ENCODE measurements around the gene PPP3CA.

Gene PPP3CA

DNA sequence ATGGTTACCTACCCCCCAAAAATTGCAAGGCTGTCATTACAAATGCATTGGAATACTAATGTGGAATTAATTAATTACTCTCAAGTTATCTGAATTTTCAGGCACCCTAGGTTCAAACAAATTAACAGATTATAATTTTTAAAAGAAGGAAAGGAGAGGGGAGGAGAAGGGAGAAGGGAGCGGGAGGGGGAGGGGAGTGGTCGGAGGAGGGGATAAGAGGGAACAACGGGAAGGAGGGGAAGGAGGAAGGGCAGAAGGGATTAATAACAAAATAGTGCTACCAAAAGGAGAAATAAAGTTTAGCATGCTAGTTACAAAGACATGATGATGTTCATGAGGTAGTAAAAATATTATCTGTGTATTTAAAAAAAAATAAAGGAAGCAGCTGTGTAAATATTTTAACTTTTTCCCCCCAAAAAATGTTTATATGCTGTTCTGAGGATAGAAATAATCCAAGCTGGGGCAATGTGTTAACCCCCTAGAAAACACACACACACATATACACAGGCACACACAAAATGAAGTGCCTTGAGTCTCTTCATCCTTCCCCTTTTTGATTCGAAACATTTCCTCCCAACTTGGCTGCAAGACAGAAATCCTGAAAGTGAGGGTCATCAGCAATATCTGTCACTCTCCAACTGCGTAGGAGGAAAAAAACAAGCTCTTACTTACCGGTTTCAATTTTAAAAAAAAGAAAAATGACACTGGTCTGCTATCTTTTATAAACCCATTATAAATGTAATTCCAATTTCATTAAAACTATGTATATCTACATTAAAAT lies 58.8 kb downstream of the PPP3CA start:
- DNase-seq, result no peak

DNA sequence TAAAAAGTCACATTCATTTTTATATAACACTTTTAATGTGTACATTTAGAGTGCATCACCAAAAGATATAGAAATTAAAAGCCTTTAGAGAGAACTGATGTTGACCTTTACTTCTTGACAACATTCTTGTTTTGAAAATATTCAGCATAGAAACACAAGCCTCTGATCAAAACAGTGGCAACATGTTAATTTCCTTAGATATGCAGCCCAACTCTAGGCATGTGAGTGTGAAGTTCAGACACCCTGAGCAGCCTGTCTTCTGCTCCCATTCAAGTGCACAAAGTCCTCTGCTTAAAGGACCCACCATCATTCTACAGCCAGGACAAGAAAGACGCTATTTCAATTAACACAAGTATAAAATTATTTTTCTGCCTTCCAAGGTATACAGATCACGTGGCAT lies 60.0 kb downstream of the PPP3CA start:
- DNase-seq, result no peak

DNA sequence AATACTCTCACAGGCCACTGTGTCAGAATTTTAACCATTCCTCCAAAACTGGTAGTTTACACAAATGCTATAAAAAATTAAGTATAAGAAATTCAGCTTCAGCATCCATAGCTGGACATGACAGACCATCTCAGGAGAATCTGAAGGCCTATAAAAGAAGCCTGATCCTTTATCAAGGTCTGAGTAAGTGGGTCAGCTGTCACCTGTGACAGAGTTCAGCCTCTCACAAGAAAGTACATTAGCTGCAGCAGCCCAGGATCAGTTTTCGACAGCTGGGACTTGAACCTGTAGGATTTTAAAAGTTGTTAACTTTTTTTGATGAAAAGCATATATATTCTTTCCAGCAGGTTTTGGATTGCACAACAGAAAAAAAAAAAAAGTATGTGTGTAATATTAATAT lies 60.7 kb downstream of the PPP3CA start:
- no peak for DNase-seq

DNA sequence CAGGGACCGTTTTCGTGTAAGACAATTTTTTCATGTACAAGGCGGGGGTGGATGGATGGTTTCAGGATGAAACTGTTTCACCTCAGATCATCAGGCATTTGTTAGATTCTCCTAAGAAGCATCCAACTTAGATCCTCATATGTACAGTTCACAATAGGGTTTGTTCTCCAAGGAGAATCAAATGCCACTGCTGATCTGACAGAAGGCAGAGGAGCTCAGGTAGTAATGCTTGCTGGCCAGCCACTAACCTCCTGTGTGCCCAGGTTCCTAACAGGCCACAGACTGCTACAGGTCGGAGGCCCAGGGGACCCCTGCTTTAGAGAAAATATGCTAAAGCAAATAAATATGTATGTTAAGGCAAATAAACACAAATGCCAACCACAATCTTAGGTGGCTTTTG lies 61.3 kb downstream of the PPP3CA start:
- no peak for DNase-seq

DNA sequence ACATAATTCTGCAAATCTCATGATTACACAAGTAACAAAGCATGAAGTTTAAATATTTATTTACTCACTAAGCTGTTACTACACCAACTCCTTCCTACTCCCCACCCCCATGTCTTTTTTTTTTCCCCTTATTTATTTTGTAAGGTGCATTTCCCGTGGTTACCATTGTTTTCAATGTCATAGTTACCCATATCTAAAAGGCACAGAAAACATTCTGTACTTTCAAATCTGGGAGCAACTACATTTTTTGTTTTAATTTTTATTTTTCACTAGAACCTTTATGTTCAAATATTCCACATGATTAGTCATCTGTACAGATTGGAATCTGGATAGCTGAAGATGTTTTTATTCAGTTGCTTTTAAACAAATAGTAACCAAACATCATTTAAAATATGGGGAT lies 62.8 kb downstream of the PPP3CA start:
- no peak for DNase-seq

DNA sequence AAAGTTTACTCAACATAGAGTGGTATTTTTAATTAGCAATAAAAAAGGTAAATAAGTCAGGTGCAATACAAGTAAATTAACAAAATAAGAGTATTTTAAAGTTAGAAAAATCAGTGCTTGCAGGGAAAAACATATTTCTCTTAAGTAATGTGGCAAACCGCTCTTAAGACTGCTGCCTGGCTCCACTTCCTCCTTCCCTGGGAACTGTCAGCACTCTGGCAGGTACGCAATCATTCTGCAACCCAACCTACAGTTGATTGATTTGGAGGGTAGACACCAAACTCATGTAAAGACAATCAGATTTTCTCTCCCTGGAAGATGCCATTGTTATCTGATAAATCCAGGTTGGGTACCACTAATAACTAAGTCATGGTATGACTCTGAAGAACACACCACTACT lies 63.9 kb downstream of the PPP3CA start:
- no peak for DNase-seq

DNA sequence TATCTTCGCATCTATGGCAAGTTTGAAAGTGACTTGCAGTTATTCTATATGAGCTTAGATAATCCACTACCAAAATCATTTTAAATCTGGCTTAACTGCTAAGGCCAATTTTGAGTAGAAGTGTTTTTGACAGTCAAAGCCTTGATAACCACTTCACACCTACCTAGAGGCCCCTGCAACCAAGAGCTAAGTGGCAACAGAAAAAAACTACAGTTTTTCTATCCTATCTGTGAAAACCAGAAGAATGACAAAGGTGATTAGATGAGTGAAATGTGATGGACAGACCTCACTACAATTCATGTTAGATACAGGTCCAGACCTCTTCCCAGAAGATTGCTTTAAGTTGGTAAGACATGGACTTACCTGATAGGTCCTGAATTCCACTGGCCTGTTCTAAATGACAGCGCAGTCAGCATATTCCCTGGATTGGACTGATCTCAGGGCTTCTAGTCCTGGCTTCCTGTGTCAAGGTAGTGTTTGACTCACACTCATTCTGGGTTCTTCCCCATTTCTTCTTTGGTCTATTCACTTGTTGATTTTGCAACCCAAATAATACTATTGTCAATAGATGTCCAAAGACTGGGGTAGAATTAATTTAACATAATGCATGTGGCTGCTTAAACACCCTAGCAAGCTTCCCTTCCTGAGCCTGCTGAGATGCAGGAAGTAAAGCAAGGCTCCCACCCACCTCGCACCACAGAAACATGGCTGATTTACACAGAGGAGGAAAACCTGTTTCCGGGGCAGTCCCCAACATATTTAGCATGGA lies 65.1 kb downstream of the PPP3CA start:
- DNase-seq, result no peak

DNA sequence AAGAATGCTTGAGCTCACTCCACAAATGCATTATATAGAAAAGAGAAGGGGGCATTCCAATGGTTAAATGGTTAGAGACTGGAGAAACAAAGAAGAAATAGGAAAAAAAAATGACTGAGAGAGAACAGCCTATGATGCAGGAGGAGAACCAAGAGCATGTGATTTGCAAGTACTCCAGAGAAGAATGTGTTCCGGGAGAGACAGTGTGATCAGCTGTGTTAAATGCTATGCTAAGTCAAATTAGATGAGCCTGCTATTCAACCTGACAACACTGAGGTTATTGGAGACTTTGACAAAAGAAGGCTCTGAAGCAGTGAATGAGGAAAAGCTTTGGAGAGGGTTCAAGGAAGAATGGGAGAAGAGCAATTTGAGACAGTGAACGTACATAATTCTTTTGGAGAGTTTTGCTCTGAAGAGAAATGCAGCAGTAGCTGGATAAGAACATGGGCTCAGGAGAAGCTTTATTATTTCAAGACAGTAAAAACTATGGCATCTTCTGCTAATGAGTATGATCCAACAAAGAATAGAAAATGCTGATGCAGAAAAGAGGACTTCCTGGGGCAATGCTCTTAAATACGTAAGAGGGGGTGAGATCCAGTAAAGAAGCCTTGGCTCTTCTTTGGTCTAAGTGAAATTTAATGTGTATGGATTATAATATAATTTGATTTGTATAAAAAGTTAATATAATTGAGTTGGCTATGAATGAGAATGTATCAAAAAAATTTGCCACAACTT lies 66.3 kb downstream of the PPP3CA start:
- DNase-seq, result no peak

DNA sequence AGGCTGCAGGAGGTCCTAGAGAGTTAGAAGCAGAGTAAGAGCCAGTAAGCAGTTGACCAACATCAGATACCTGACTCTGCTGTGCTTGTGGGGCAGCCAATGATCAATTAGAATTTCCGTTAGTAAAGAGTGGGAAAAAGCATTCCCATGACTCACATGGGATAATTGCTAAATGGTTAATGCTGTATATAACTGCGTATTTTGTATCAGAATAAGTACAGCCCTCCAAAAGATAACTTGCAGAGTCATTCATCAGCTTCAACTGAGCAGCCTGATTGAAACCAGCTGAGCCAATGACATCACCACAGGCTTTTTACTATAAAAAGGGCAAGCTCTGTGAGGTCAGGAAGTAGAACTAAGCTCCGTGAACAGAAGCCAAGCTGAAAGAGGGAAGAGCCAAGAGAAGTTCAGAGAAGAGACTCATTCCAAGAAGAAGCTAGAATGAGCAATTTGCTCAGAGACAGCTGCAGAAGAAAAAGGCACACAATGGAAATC lies 67.9 kb downstream of the PPP3CA start:
- peak in 2 of 56 donors; percentile 2 to 10 for DNase-seq

DNA sequence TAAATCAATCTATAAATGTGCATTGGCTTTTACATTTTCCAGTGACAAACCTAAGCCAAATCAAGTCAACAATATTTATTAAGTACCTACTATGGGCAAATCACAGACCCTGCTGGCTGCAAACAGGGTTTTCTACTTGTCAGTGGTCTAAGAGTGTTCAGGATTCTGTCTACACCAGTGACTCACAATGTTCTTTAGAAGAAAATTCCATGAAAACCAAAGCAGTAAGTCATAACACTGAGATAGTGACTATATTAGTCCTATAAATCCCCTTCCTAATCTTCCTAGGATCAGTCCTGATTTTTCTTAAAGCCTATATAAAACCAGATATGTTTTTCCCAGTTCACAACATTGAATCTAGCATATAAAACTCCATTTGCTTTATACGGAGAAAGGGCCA lies 69.7 kb downstream of the PPP3CA start:
- no peak for DNase-seq

DNA sequence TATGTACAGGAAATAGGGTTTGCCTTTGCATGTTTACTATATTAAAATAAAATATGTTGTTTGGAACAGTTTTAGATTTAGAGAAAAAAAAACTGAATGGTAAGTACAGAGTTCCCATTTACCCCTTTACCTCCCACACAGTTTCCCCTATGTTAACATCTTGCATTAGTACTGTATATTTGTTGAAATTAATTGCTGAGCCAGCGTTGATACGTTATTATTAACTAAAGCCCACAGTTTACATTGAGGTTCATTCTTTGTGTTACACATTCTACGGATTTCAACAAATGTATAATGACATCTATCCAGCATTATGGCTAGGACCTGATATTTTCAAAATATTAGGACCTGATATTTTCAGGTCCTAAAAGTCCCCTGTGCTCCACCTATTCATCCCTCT lies 70.7 kb downstream of the PPP3CA start:
- DNase-seq, result no peak

DNA sequence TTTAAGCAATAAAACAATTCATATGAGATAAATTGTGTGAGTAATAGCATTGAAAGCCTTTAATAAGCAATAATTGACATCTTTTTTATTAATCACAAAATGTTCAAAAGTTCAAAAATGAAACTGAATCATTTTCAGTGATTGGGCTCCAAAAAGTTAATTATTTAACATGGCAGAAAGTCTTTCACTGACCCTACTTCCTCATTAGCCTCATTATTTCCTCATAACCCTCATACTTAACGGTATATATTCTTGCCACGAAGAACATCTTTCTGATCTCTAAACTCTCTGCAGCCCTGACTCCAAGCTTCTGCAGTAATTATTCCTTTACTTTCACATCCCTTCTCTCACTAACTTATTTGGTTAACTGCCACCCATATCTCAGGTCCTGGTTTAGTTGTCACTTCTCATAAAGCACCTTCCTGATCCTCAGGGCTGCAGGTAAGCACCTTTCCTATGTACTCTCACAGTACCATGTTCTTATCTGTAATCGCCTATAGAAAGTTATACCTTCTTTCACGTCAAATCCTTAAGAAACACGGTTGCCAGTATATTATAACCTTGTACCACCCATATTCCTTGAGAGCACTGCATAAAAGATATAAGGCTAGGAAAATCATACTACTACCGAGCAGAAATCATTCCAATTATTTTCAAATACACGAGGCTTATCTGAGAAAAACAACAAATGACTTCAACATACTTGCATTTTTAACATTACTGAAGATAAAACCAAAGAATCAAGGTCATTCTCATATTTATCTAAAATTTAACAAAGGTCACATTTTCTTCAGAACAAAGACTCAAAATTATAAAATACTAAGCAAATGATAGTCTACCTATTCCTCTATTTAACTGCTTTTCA lies 72.2 kb downstream of the PPP3CA start:
- DNase-seq, result no peak

DNA sequence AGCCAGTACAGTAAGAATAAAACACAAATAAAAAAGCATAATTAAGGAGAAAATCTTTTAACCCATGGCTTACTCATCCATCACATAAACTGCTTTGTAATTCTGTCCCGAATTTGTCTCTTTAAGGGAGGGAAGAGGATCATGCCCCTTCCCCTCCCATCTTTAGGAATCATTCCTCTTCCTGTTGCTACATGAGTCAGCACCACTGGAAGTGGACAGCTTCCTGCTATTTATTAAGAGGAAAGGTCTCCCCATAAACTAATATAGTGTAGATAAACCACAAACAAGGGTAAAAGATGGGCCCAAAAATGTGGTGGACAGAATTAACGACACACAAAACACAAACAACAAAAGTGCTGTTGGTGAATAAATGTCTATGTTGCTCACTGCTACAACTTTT lies 75.8 kb downstream of the PPP3CA start:
- no peak for DNase-seq

DNA sequence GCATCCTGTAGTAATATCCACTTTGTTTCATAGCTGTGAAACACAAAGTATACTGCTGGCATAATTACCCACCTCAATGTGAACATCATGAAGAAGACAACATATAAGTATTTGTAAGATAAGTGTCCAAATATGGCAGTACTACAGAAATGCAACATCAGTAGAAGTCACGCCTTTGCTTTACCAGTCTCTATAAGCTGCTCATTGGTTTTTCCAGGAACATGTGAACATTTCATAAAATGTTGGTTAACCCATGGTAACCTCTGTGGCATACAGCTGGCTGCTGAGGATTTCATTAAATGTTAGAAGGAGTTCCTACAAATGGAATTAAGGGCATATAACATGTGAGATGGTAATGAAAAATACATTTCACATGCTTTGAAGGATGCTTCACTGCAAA lies 77.6 kb downstream of the PPP3CA start:
- no peak for DNase-seq

DNA sequence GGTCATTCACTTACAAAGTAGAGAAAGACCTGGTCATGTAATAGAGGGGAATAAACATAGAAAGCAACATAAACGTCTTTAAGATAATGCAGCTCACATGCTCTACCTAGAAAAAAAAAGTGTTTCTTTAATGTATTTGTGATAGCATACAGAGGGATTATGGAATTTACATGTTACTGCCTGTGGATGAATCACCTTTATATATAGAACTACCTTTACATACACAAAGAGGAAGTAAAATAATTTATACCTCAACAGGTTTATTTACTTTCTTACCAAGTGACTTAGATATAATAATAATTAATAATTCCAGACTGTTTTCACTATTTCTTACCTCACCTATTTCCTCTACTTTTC lies 81.5 kb downstream of the PPP3CA start:
- DNase-seq, result no peak

DNA sequence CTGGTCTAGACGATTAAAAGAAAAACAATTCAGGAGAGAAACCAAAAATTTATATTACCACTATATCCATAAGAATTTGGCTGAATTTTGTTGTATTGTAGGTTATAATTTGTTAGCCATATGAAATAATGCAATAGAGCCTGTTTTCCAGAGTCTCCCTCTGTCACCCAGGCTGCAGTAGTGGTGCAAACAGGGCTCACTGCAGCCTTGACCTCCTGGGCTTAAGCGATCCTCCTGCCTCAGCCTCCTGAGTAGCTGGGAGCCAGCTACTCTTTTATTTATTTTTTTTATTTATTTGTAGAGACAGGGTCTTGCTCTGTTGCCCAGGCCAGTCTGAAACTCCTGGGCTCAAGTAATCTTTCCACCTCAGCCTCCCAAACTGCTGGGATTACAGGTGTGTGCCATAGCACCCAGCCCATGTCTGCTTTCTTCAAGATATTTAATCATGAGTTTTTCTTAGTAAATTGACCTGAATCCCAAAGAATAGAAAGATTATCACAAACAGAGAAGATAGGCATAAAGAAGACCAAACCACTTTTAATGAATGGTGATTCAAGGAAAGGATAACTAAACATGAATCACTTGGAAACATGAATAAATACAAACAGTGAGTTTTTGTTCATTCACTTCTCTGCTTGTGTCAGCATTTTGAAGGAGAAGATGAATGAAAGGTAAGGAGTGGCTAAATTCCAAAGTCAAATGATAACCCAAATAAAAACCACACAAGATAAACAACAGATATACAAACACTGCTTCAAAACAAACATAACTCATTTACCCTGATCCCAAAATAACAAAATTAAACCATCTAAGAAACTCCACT lies 82.1 kb downstream of the PPP3CA start:
- no peak for DNase-seq

DNA sequence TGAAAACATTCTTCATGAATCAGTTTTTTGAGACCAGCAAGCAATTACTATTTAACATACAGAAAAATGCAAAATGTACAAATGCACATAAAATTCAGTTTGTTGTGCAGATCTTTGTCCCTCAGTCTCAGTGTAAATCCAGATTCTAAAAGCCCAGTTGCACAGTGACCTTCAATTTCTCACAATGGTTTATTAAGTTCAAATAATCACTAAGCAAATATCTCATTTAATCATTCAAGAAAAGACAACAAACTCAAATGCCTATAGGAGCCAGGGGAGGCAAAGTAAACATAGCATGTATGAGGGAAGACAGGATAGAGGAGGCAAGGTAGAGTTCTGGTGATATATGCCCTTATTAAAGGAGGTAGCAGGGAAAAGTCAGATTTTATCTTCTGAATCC lies 82.8 kb downstream of the PPP3CA start:
- DNase-seq, result no peak

DNA sequence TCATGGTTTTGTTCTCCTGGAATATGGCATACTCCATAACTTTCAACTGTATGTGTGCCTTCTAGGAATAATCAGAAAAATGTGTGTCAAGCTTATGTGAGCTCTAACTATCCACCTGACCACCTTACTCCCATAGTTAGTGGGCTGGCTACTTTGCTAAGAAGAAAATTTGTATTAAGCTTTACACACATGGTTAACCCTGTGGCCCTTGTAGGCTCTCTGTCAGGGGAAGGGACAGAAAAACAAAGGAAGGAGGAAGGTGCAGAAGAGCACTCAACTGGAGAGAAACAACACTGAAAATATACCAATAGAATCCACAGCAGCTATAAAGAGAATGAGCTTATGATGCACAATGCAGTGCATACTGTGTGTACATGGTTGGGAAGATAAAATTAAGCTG lies 84.6 kb downstream of the PPP3CA start:
- DNase-seq, result no peak

DNA sequence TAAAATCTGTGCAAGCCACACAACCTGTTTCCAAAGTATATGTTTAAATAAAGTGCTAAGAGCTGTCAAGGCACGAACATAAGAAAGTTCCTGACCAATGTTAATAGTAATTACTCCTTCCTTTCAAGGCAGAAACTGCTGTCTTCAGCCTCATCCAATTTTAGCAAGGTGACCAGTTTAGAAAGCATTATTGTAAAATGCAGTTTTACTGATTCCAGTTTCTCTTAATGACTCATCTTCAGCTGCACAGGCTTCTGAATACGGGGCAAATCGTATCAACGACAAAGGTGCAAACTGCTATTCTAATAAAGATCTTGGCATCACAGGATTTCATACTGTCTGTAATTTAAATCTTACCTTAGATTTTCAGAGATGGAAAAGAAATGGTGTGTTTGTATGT lies 87.5 kb downstream of the PPP3CA start:
- DNase-seq, result no peak

DNA sequence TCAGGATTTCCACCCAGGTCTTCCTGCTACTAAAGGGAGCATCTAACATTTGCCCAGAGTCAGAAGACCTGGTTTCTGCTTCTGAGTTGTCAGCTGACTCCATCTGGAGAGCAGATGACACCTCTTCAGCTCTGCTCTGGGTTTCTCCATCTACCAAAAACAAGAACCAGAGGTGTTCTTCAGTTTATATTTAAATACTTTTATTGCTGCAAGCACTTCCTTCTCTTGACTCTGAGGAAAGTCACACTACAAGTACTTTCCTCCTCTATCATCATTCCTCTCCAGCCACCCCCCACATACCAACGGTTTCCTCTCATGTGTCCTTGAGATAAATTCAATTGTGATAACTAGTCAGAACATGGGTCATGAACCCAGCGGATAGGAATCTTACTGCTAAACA lies 88.4 kb downstream of the PPP3CA start:
- no peak for DNase-seq
